GM23338 (cell line): ENCODE results near the gene ZNF148. TPM values are rescaled to one million over a fixed set of nuclear protein-coding genes. Genes with fewer than 3 reads are reported as not detected.

ENCODE experiments used
- ATAC-seq: fragments of 200-7000 bp; cut with Tn5 transposase; 3 replicates; pipeline ENCODE4 v1.9.1; 2020
- DNase-seq: peaks from one replicate; pipeline ENCODE4 v3.0.0-alpha.2; 2015; ENCODE audit warnings: low spot score
- H2AFZ ChIP-seq: fragments of 200-600 bp; sonication (generic); 2 replicates; pipeline ENCODE4 v1.8.0; 2016; ENCODE audit warnings: antibody characterized with exemption, mild to moderate bottlenecking, moderate library complexity
- H3F3A ChIP-seq: fragments of 200-600 bp; sonication (generic); replicated peaks from 2 replicates; pipeline ENCODE4 v1.8.0; 2017; ENCODE audit warnings: antibody characterized with exemption, mixed run types, low read depth
- H3K27ac ChIP-seq: fragments of 200-600 bp; sonication (generic); 2 replicates; pipeline ENCODE4 v1.6.1; 2016; ENCODE audit warnings: low read depth
- H3K27me3 ChIP-seq: fragments of 200-600 bp; sonication (generic); 2 replicates; pipeline ENCODE4 v1.8.0; 2016; ENCODE audit warnings: mild to moderate bottlenecking, mixed run types, moderate library complexity; ENCODE audit not compliant: insufficient read depth
- H3K36me3 ChIP-seq: fragments of 200-600 bp; sonication (generic); 2 replicates; pipeline ENCODE4 v1.8.0; 2016; ENCODE audit warnings: mild to moderate bottlenecking; ENCODE audit not compliant: insufficient read depth
- H3K4me1 ChIP-seq: fragments of 200-600 bp; sonication (generic); 2 replicates; pipeline ENCODE4 v1.8.0; 2016; ENCODE audit warnings: mild to moderate bottlenecking, moderate library complexity; ENCODE audit not compliant: insufficient read depth
- H3K4me2 ChIP-seq: fragments of 200-600 bp; sonication (generic); 2 replicates; pipeline ENCODE4 v1.7.1; 2017; ENCODE audit warnings: mixed run types
- H3K4me3 ChIP-seq: fragments of 200-600 bp; sonication (generic); 2 replicates; pipeline ENCODE4 v1.6.1; 2016; ENCODE audit warnings: mixed run types
- H3K79me2 ChIP-seq: fragments of 200-600 bp; sonication (generic); replicated peaks from 2 replicates; pipeline ENCODE4 v1.8.0; 2017; ENCODE audit warnings: mild to moderate bottlenecking; ENCODE audit not compliant: insufficient read depth
- H3K9me2 ChIP-seq: fragments of 200-600 bp; sonication (generic); 2 replicates; pipeline ENCODE4 v1.8.0; 2017; ENCODE audit not compliant: insufficient read depth
- H4K20me1 ChIP-seq: fragments of 200-600 bp; sonication (generic); replicated peaks from 2 replicates; pipeline ENCODE4 v1.8.0; 2017; ENCODE audit warnings: mild to moderate bottlenecking; ENCODE audit not compliant: insufficient read depth
- H3K27ac Mint-ChIP-seq: 2 replicates; pipeline ENCODE4 v1.8.0; 2020; ENCODE audit warnings: inconsistent platforms, mild to moderate bottlenecking, moderate library complexity, mixed read lengths
- H3K27me3 Mint-ChIP-seq: 3 replicates; pipeline ENCODE4 v1.8.0; 2022; ENCODE audit warnings: low read depth, mild to moderate bottlenecking, moderate library complexity, mixed read lengths, inconsistent platforms; ENCODE audit not compliant: insufficient read depth, poor library complexity
- H3K36me3 Mint-ChIP-seq: 3 replicates; pipeline ENCODE4 v1.8.0; 2021; ENCODE audit warnings: low read depth, mild to moderate bottlenecking, inconsistent platforms, moderate library complexity, mixed read lengths
- H3K4me1 Mint-ChIP-seq: 3 replicates; pipeline ENCODE4 v1.8.0; 2020; ENCODE audit warnings: mild to moderate bottlenecking, inconsistent platforms, mixed read lengths
- H3K4me3 Mint-ChIP-seq: 3 replicates; pipeline ENCODE4 v1.8.0; 2021; ENCODE audit warnings: moderate library complexity, mild to moderate bottlenecking, inconsistent platforms, mixed read lengths
- H3K9me3 Mint-ChIP-seq: 3 replicates; pipeline ENCODE4 v1.8.0; 2020; ENCODE audit warnings: moderate library complexity, mild to moderate bottlenecking, inconsistent platforms, mixed read lengths
- ETS1 ChIP-seq: IDR thresholded peaks from 2 replicates; pipeline ENCODE4 v1.6.1; 2016; ENCODE audit warnings: antibody characterized with exemption
- EZH2 ChIP-seq: fragments of 200-600 bp; sonication (generic); IDR thresholded peaks from one replicate; pipeline ENCODE4 v1.8.0; 2017; ENCODE audit warnings: antibody characterized with exemption, mild to moderate bottlenecking, low read depth; ENCODE audit not compliant: unreplicated experiment
- EZH2phosphoT487 ChIP-seq: fragments of 200-600 bp; sonication (generic); IDR thresholded peaks from one replicate; pipeline ENCODE4 v1.8.1; 2018; ENCODE audit warnings: antibody characterized with exemption; ENCODE audit not compliant: unreplicated experiment
- JUNB ChIP-seq: IDR thresholded peaks from one replicate; pipeline ENCODE4 v1.6.1; 2016; ENCODE audit warnings: antibody characterized with exemption; ENCODE audit not compliant: unreplicated experiment
- NANOG ChIP-seq: IDR thresholded peaks from 2 replicates; pipeline ENCODE4 v1.6.1; 2016; ENCODE audit warnings: antibody characterized with exemption, borderline replicate concordance
- POLR2AphosphoS5 ChIP-seq: IDR thresholded peaks from 2 replicates; pipeline ENCODE4 v1.6.1; 2016; ENCODE audit warnings: antibody characterized with exemption, low read depth
- REST ChIP-seq: IDR thresholded peaks from one replicate; pipeline ENCODE4 v1.6.1; 2018; ENCODE audit warnings: antibody characterized with exemption; ENCODE audit not compliant: unreplicated experiment
- STAT1 ChIP-seq: IDR thresholded peaks from one replicate; pipeline ENCODE4 v1.6.1; 2016; ENCODE audit warnings: antibody characterized with exemption; ENCODE audit not compliant: unreplicated experiment
- ZNF114 ChIP-seq: fragments of 250-450 bp; sonication (Bioruptor Pico); IDR thresholded peaks from 2 replicates; pipeline ENCODE4 v1.5.0; 2020; ENCODE audit warnings: mild to moderate bottlenecking, moderate library complexity
- ZNF331 ChIP-seq: fragments of 250-450 bp; sonication (Bioruptor Pico); IDR thresholded peaks from 2 replicates; pipeline ENCODE4 v1.5.0; 2020; ENCODE audit warnings: low read depth, mild to moderate bottlenecking, moderate library complexity
- ZNF462 ChIP-seq: fragments of 250-450 bp; sonication (Bioruptor Pico); IDR thresholded peaks from 2 replicates; pipeline ENCODE4 v1.5.0; 2020; ENCODE audit warnings: mild to moderate bottlenecking, moderate library complexity
- polyA plus RNA-seq: library from polyadenylated mRNA; unstranded; fragments of >200 nt; fragmentation: Nextera tagmentation; extraction: Ambion mirVana; gene quantifications from 2 replicates; pipeline ENCODE4 v1.2.1, GENCODE V29; 2016
- total RNA-seq: library from RNA; depleted of rRNA; stranded (reverse); fragments of >200 nt; shearing (Covaris generic); gene quantifications from 2 replicates; pipeline ENCODE4 v1.2.3, GENCODE V29; 2014

ZNF148 gene
- total and polyA plus RNA-seq, 2 experiments from 2014 or later, result 13.9 to 16.9 TPM

GRCh38 chr3:125186261-125186787 is 188.8 kb downstream of the ZNF148 start:
- TF ChIP-seq NANOG (no peak), STAT1 (no peak), ZNF462 (CRISPR knock-in tag) (no peak), EZH2phosphoT487 (no peak), POLR2AphosphoS5 (no peak)
- Mint-ChIP-seq H3K4me1 (peaks cover 30% of the 10 kb centered on the region), H3K36me3 (peaks cover 28% of the 10 kb centered on the region), H3K4me3 (no peak overlapping the region), H3K27ac (peak overlapping the region; percentile 3; the same call in 1 of the 2 replicates), H3K9me3 (peaks cover 3% of the 10 kb centered on the region; the same call in 1 of the 3 replicates), H3K27me3 (peaks cover 6% of the 10 kb centered on the region)
- Histone ChIP-seq H3K9me2 (no peaks in the 10 kb centered on the region), H3F3A (0 out of 2 replicates have a peak, but pooled peaks cover 2% of the 10 kb centered on the region), H3K27me3 (no peaks in the 10 kb centered on the region), H3K4me1 (peaks cover 12% of the 10 kb centered on the region), H3K36me3 (no peaks in the 10 kb centered on the region; the same call in 1 of the 2 replicates), H3K4me2 (no peak overlapping the region), H2AFZ (no peak overlapping the region), H3K79me2 (no peaks in the 10 kb centered on the region), H4K20me1 (no peaks in the 10 kb centered on the region), H3K4me3 (no peak overlapping the region), H3K27ac (no peak overlapping the region)
- ATAC-seq (peak; percentile 11; the same call in 1 of the 3 replicates), DNase-seq (no peak)

- H3K4me3 ChIP-seq, result no peak overlapping the region
- peaks cover 6% of the 10 kb centered on the region for H3K27me3 Mint-ChIP-seq
- no peak overlapping the region for H3K4me2 ChIP-seq
- no peak for DNase-seq
- H4K20me1 ChIP-seq, result no peaks in the 10 kb centered on the region
- no peaks in the 10 kb centered on the region for H3K79me2 ChIP-seq
- peaks cover 30% of the 10 kb centered on the region for H3K4me1 Mint-ChIP-seq
- no peak overlapping the region for H2AFZ ChIP-seq
- H3K27ac ChIP-seq, result no peak overlapping the region
- peaks cover 12% of the 10 kb centered on the region for H3K4me1 ChIP-seq
- H3K36me3 ChIP-seq, result no peaks in the 10 kb centered on the region; the same call in 1 of the 2 replicates
- no peak; the same call in 2 of the 3 replicates for ATAC-seq
- H3K36me3 Mint-ChIP-seq, result peaks cover 28% of the 10 kb centered on the region
- 0 out of 2 replicates have a peak, but pooled peaks cover 2% of the 10 kb centered on the region for H3F3A ChIP-seq
- H3K27ac Mint-ChIP-seq, result no peak overlapping the region
- H3K9me2 ChIP-seq, result no peaks in the 10 kb centered on the region
- no peaks in the 10 kb centered on the region for H3K27me3 ChIP-seq
- peaks cover 3% of the 10 kb centered on the region; the same call in 1 of the 3 replicates for H3K9me3 Mint-ChIP-seq
- H3K4me3 Mint-ChIP-seq, result no peak overlapping the region
- TF ChIP-seq JUNB (no peak), ZNF331 (CRISPR knock-in tag) (no peak), ETS1 (no peak), ZNF114 (CRISPR knock-in tag) (no peak), REST (no peak), EZH2 (no peak)
Measured at GRCh38 chr3:125185805-125186204, 189.3 kb downstream of the ZNF148 start.
